Stimulated activated CD8-positive, alpha-beta memory T cell treated with anti-CD3 and anti-CD28 coated beads, Interleukin-12 subunit alpha, Interleukin-12 subunit beta, amount 100 ng/mL, for 24 hours (primary cell): Measurements from ENCODE around the gene SLA2.

Source experiments
- DNase-seq: peaks from one replicate; pipeline ENCODE4 v3.0.0-alpha.2; 2020; ENCODE audit errors: extremely low read depth

The SLA2 gene

DNA sequence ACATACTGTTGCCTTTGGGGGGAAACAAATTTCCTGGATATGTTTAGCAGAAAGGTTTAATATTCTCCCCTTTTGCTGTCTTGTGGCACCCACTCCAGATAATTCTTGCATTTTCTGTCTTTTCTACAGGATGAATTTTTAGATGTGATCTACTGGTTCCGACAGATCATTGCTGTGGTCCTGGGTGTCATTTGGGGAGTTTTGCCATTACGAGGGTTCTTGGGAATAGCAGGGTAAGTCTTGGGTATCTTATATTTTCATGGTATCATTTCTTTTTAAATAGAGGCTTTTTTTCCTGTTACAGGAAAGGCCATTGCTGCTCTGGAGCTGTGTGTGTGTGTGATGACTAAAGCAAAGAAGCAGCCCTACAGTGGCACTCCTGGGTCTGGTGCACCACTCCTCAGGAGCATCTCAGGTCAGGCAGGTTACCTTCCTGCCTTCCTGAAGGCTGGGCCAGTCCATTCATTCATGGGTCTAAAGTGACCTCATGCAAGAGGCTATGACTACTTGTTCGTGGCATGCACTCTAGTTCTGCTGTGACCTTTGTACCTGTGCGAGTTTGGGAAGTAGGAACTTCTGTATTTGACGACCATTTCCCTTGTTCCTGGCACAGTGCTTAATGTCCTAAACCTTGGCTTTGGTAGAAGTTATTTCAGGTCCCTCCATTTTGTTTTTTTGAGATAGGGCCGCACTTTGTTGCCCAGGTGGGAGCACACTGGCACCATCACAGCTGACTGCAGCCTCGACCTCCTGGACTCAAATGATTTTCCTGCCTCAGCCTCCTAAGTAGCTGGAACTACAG lies 38.2 kb downstream of the SLA2 start:
- no peak for DNase-seq

DNA sequence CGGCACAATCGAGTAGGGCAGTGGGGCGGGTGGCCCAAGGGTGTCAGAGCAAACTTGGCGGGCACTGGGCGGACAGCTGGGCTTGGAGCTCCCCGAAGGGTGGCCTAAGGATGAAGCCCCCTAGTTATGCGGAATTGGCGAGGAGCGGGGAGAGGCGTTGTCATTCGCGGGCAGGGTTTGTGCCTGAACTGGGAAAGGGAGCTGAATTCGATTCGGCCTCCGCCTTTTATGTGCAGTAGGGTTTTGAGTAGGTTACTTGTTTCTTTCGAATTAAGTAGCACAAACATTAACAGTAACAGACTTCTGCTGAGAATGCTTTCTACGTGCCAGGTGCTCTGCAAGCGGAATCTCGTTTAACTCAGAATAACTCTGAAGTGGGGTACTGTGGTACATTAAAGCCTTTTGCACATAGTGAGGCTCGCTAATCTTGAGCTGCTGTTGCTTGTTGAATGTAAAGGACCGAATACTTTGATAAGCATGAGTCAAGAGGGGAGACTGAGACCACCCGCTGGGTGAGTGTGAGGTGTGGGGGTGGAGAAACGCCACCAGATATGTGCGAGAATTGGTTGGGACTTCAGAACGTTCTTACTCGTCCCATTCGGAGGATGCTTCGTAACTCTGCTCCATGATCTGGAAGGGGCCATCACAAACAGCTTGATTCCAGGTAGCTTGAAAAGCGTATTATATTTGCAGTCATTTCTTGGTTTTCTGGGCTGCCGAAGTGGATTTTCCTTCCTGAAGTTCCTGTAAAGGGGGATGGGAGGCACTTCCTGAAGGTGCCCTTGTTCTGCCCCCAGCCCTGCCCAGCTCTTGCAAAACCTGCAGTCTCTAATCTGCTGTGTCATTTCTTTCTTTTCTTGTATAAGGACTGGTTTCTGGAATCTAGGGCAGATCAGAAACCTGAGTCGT lies 39.6 kb downstream of the SLA2 start:
- DNase-seq, result no peak

DNA sequence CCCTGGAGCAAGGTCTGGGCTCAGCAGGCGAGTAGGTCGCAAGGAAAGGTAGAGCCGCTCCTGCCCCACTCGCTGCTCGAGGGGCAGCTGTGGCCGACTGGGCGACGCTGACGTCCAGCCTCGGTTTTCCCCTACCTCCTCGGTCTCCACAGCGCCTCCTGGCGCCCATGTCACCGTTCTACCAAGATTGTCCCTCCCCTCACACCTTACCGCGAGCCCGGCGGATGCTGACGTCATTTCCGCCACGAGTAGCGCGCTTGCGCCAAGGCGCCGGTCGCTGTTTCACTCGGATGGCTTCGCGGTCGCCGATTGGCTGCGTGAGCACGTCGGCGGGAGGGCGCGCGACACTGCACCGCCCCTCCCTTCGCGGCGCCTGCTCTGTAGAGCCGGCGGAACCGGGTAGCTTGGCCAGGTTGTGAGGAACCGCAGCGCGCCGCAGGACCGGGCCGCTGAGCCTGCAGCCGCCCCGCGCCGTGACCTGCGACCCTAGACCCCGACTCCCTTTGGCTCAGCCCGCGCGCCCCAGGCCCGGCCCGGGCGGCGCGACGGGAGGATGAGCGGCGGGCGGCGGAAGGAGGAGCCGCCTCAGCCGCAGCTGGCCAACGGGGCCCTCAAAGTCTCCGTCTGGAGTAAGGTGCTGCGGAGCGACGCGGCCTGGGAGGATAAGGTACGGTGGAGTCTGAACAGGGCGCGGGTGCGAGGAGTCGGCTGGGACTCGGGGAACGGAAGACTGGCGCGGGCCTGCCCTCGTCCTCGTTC lies 40.4 kb downstream of the SLA2 start, which contains the start of gene RAB5IF:
Gene RAB5IF, plus strand, starts transcription at position 381 of the 759 bp plus-strand sequence. Its CDS starts 173 bp downstream, at position 554.
- peak; percentile 95 for DNase-seq

DNA sequence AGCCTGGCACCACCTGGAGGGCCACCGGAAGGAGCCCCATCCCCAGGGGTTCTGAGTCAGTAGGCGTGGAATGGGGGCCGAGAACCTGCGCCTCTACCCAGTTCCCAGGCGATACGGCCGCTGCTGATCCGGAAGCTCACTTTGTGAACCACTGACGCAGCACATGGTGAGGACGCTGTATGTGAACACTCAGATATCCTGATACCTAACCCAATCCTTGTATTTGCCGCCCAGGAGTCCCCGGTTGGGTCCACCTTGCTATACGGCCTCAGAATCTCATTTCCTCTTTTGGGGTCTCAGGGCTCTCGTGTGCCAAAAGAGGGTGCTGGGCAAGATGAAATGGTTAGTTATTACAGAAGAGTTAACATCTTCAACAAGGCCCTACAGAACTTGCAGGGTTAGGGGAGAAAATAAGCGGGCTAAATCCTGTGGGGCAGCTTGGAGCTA lies 41.0 kb downstream of the SLA2 start:
- DNase-seq, result no peak

DNA sequence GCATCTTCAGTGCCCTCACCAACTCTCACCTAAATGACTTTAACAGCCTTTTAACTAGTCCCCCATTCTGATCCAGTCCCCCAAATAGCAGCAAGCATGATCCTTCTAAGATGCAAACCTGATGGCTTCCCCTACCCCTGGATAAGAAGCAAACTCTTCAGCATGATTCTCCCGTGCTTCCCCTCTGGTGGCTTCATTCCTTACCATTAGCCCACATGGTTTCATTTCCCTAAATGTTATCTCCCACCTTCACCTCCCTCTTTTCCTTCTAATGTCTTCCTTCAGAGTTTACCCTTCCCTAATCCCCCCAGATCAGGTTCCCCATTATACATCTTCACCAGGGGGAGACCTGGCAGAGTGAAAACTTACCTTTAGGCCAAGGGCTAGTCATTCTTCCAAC lies 44.5 kb downstream of the SLA2 start:
- no peak for DNase-seq

DNA sequence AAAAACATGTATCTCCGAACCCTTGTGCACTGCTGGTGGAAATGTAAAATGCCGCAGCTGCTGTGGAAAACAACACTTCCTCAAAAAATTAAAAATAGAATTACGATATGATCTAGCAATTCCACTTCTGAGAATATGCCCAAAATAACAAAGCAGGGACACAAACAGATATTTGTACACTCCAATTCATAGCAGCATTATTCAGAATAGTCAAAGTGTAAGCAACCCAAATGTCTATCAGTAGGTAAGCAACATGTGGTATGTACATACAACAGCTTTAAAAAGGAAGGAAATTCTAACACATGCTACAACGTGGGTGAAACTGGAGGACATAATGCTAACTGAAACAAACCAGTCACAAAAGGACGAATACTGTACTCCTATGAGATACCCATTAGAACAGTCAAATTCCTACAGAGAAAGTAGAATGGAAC lies 46.1 kb downstream of the SLA2 start:
- no peak for DNase-seq

DNA sequence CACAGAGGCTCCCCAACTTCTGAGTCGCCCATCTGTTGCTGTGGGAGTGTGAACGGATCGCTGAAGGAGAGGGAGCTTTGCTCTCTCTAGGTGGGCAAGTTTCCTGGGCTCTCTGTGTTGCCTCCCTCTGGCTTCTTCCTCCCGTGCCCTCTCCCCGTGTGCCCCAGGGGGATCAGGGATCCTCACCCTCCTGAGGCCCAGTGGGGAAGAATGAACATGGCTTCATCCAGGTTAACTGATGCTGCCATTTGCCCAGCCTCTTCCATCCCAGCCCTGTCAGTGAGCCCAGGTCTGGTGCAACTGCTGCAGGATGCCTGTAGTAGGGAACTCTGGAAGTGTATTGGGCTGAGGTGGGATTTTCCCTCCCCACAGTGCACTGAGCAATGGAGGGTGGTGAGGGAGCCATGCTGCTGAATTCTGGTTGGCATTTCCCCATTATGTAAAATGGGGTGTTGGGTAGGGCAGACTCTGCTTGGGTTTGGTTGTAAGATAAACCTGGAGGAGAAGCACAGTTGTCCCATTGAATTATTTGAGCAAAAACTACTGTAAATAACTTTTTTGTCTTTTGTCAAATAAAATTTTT lies 52.6 kb downstream of the SLA2 start:
- DNase-seq, result no peak

DNA sequence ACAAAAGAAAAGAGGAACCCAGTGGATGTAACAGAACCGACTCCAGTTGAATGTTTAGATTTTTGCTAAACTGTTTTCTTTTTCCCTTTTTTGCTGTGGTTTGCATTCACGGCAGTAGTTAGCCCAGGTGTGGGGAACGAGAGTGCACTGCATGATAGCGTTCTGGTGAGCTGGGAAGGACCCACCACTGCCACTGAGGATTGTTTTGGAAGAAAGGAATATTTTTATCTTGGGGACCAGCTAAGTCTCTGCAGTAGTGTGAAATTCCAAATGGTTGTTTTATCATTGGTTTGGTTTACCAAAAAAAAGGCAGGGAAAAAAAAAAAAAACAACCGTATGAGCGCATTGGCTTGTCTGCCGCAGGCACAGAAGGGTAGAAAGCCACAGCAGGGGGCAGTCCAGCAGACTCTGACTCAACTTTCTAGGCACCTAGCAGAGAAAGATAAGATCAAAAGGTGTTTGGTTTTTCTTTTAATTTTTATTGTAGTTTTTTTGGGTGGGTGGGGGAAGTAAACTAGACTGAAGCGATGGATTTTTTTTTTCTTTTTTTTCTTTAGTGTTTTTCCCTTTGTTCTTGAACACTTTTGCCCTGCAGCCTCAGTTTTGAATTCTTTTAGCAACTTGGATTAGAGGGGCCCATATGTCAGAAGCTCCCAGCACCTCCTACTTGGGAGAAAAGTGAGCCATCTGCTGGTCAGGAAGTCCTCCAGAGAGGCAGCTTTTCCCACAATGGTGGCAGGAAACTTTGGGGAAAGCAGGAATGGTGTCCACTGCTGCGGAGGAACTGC lies 53.9 kb downstream of the SLA2 start:
- DNase-seq, result no peak

DNA sequence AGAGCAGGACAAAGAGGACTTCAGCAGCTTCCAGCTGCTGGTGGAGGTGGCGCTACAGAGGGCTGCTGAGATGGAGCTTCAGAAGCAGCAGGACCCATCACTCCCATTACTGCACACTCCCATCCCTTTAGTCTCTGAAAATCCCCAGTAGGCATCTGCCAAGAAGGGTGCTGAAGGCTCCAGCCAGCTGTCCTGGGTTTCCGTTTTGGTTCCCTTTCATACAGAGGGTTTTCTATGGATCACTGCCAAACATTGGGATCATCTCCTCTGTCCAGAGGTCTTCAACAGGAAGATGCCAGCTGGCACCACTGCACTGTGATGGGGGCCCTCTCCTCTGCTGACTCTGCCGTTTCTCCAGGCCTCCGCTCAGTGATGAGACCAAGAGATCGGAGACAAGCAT lies 54.7 kb downstream of the SLA2 start:
- no peak for DNase-seq

DNA sequence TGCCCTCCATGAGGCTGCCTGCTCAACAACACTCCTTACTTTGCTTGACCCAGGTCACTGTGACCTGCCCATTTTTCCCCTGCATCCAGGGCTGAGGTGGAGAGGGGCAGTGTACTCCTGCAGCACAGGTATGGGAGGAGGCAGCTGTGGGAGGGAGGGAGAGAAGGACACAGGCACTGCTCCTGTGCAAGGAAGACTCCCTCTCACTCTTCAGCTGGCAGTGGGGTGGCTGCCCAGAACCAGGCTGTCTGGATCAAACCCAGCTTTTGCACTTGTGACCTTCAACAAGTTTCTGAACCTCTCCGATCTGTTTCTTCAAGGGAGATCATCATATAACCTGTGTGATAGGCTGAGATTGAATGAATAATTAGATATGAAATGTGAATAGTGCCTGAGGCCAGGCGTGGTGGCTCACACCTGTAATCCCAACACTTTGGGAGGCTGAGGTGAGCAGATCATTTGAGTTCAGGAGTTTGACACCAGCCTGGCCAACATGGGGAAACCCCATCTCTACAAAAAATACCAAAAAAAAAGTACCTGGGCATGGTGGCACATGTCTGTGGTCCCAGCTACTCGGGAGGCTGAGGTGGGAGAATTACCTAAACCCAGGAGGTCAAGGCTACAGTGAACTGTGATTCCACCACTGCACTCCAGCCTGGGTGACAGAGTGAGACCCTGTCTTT lies 58.5 kb downstream of the SLA2 start:
- no peak for DNase-seq

DNA sequence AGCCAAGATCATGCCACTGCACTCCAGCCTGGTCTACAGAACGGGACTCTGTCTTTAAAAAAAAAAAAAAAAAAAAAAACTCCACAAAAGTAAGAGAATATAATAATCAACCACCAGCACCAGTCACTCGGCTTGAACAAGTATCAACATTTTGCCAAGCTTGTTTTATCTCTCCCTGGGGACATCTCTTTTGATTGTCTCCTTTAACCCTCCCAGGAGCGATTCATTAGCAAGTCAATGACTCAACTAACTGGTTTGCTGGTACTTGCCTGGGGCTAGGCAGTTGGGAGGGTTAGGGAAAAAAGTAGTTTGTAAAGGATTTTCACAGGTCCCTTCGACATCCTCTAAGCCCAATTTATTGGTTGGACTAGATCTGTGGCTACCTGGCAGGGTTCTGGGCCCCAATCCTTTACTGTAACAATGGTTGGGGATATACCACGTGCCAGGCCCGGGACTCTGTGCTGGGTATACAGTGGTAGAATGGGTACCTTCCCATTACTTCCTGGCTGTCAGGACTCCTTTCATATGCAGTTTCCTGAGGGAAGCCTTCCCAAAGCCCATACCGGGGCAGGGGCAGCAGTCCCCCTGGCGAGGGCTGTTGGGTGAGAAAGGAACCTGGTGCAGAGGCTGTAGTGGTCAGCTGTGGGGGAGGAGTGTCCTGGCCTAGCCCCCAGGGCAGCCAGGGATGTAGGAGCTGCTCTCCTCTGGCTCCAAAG lies 60.4 kb downstream of the SLA2 start:
- DNase-seq, result no peak

DNA sequence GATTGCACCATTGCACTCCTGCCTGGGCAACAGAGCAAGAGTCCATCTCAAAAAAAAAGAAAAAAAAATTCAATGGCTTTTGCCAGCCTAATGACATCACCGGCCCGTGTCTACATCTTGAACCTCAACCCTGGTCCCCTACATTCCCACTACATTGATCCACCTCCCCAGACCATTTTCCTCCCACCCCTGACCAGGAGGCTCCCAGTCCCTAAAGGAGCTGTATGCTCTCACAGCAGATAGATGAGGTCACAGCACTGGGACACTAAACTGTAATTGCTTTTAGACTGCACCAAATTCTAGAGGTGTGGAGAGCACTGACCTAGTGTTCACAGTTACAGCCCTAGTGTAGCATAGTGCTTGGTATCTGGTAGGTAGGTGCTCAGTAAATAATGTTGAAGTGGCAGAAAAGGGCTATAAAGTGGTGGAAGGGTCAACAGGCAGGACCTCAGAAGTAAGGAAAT lies 61.9 kb downstream of the SLA2 start:
- no peak for DNase-seq

DNA sequence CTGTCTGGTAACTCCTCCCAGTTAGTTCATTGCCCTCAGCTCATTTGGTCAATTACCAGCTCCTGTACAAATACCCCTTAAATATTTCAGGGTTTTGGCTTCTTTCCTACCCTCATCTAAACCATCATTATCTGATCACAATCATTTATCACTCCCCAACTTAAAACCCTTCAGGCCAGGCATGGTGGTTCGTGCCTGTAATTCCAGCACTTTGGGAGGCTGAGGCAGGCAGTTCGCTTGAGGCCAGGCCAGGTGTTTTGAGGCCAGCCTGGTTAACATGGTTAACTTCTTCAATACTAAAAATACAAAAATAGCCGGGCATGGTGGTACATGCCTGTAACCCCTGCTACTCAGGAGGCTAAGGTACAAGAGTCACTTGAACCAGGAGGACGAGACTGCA lies 63.2 kb downstream of the SLA2 start:
- DNase-seq, result no peak

DNA sequence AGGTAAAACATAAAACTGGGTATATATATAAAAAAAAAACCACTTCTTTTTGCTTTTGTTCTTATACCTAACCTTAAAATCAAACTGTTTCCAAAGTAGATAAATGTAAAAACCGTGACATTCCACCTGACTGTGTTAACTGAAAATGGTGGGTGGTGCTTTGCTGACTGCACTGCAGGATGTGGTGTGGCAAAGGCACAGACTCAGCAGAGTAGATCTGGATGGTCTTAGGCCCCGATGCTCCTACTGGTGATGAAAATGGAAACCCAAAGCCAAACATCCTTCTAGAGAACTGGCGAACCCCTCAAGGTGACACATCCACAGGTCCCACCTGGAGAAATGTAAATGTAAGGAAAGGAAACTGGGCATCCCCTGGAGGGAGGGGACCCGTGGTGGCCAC lies 63.7 kb downstream of the SLA2 start:
- DNase-seq, result no peak

DNA sequence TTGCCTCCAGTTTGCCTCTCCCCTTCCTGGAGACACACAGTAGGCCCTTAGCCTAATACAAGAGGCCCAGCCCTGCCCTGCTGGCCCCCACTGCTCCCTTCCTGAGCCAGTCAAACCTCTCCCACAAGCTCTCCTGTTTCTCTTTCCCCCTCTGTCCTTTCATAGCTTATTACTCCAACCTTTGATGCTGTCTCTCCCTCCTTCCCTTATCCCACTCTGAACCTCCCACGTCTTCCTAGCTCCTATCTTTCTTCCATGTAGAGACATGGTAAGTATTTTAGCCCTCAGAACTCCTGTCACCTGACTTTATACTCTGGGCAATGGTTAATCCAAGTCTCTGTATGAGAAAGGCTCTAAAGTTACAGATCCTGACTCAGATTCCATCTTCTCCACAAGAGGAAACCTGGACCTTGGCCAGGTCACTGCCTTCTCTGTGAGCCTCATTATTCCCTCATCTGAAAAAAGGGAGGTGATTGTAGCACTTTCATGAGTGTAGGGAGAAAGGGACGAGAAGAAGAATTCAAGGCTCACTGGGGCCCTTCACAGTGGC lies 65.9 kb downstream of the SLA2 start:
- no peak for DNase-seq

DNA sequence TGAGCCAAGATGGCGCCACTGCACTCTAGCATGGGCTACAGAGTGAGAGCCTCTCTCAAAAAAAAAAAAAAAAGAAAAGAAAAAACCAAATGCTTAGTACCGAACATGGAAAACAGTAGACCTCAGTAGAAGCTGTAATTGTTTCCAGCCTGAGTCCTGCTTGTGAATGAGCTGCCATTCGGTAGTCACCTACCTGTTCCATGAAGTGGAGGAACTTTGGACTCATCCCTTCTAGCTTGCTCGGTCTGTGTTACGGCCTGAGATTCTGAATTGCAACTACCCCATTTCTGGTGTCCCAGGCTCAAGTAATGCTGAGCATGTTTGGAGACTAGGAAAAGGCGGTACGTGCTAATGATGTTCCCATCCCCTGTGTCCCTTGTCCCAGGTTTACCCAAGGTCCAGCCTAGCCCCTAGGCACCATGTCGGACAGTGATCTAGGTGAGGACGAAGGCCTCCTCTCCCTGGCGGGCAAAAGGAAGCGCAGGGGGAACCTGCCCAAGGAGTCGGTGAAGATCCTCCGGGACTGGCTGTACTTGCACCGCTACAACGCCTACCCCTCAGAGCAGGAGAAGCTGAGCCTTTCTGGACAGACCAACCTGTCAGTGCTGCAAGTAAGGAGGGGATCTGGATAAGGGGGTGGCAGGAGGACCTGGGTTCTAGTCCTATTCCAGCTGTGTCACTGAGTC lies 67.5 kb downstream of the SLA2 start:
- no peak for DNase-seq

DNA sequence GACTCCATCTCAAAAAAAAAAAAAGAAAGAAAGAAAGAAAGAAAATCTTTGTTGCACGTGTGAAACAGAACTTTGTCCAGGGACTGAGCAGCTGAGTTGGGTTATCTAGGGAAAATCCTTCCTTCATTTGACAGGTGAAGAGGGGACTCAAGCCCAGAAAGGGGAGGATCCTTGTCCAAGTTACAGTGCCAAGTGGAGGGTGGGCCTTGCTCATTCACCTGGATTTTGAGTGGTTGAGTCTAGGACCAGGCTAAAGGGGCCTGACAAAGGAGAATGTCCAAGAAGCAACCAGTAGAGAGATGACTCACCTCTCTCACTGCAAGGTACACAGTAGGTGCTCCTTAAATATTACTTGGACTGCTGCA lies 69.9 kb downstream of the SLA2 start:
- DNase-seq, result no peak

DNA sequence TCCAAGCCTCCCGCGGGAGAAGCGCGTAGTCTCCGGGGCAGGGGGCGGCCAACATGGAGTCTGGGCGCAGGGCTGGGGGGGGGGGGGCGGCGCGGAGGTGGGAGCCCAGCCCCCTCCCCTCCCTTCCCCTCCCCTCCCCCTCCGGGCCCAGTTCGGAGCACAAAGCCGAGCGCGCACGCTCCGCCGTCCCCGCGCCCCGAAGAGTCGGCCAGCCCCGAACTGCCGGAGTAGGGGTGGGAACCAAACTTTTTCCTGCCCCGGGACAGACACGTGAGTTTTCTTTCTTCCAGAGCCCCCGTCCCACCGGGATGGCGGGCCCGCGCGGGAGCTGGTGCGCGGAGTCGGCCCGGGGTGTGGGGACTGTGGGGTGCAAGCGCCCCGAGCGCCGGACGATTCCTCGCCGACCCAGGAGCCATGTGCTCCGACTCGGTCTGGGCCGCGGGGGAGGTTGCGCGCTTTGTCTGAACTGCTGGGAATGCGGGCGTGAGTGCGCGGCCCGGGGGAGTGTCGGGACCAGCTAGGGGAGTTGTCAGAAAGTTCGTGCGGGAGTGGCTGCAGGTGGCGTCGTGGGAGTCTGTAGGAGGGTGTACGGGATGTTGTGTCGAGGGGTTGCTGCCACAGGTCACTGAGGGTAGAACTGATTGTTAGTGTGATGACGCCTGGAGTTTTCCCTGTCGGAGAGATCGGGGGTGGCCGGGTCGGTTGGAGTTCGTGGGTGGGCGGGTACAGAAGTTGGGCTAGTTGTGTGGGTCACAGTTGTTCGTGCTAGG lies 71.4 kb downstream of the SLA2 start:
- DNase-seq, result no peak
